Renal cortex interstitium (tissue), 11 donors: ENCODE measurements around the gene C5AR1. TPM values are rescaled to one million over a fixed set of nuclear protein-coding genes. Genes with fewer than 3 reads are reported as not detected.
A peak's percentile ranks its signal among the peaks of the same experiment; 100 is the strongest.
"Not testable (repeated sequence)": the region's sequence is repeated elsewhere in the genome, so short reads cannot be mapped to it uniquely, and the experiment has no call there.

Experiments
- DNase-seq, 11 donors: peaks; one replicate each; pipeline ENCODE4 v3.0.0-alpha.2; 2013; ENCODE audit warnings: low read depth in 9 of 11, low spot score in 4 of 11; ENCODE audit errors: extremely low read depth in 1 of 11
- polyA plus RNA-seq, 3 donors: library from polyadenylated mRNA; unstranded; fragments of 120-200 nt; gene quantifications; one replicate each; pipeline ENCODE4 v1.2.1, GENCODE V29; 2013; ENCODE audit not compliant: insufficient read length in 3 of 3

Gene C5AR1
- polyA plus RNA-seq, 3 donors: 3.4 to 10.6 (median 7.1) TPM

DNA sequence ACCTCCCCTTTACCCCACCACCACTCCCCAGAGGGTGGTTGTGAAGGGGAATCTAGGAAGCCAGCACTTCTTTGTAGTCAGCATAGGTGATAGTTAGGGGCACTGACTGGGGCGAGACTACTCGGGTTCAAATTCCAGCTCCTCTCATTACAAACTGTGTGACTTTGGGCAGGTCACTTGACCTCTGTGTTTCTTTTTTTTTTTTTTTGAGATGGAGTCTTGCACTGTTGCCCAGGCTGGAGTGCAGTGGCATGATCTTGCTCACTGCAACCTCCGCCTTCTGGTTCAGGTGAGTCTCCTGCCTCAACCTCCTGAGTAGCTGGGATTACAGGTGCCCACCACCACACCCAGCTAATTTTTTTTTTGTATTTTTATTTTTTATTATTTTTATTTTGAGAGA is 33.1 kb upstream of the C5AR1 start:
- DNase-seq: not testable (repeated sequence)

DNA sequence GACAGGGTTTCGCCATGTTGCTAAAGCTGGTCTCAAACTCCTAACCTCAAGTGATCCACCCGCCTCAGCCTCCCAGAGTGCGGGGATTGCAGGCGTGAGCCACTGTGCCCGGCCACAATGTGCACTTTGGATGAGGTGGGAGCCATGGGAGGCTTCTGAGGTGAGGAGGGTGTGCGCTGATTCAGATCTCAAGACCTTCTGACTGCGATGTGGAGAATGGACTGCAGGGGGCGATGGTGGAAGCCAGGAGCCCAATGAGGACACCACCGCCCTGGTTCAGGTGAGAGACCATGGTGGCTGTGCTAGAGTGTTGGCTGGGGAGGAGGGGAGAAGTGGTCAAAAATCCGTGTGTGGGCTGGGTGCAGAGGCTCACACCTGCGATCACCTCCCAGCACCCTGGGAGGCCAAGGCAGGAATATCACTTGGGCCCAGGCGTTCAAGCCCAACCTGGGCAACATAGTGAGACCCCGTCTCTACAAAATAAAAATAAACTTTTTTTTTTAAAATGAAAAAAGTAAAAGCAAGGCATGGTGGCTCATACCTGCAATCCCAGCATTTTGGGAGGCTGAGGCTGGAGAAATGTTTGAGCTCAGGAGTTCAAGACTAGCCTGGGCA is 29.4 kb upstream of the C5AR1 start:
- DNase-seq: no peak

DNA sequence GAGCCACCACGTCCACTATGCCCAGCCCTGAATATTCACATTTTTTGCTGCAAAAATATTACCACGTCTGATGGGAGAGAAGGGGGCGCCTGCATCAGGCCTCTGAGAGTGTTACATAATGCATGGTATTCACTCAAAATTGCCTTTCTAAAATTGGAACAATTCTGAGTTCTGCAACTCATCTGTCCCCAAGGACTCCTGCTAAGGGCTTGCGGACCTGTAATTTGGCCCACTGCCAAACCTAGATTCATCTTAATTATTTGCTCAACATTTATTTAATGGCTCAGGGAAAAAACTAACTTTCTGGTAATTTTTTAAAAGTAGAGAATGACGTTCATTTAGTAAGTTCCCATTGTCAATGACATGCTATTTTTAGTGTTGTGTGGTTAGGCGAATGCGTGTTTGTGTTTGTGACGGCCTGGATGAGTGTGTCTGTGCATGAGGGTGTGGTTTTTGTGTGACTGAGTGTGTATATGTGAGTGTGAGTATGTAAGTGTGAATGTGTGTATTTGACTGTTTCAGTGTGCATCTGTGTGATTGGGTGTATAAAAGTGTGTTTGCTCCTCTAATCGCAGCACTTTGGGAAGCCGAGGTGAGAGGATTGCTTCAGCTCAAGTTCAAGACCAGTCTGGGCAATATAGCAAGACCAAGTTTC is 26.1 kb upstream of the C5AR1 start:
- no peak for DNase-seq

DNA sequence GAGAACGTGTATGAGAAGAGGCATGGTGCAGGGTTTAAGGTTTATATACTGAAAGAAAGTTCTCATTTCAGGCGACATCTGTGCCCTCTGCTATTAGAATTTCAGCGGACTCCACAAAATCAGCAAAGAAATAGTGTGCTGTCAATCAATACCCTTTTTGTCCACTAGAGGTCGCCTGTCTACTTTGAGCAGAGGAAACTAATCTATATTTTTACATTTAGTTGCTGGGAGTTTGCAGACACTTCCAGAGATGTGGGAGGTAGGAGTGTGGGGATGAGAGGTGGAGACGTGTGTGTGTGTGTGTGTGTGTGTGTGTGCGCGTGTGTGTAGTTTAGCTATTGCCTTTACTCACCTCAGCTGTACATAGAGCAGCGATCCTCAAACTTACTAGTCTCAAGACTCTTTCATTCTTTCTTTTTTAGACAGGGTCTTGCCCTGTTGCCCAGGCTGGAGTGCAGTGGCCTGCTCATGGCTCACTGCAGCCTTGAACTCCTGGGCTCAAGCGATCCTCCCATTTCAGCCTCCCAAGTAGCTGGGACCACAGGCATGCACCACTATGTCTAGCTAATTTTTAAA is 25.2 kb upstream of the C5AR1 start:
- peak in 5 of 11 donors; percentile 44 to 66 (median 61) for DNase-seq

DNA sequence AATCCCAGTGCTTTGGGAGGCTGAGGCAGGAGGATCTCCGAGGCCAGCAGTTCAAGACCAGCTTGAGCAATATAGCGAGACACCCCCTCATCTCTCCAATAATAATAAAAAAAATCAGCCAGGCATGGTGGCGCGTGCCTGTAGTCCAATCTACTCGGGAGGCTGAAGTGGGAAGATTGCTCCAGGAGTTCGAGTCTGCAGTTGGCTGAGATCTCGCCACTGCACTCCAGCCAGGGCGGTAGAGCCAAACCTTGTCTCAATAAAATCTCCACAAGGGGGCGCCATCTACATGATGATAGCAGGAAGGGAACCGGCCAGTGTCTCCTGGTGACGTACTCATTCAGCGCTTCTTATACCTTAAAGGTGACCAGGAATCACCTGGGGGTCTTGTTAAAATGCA is 13.6 kb upstream of the C5AR1 start:
- DNase-seq: peak in 8 of 11 donors; percentile 47 to 80 (median 62)

DNA sequence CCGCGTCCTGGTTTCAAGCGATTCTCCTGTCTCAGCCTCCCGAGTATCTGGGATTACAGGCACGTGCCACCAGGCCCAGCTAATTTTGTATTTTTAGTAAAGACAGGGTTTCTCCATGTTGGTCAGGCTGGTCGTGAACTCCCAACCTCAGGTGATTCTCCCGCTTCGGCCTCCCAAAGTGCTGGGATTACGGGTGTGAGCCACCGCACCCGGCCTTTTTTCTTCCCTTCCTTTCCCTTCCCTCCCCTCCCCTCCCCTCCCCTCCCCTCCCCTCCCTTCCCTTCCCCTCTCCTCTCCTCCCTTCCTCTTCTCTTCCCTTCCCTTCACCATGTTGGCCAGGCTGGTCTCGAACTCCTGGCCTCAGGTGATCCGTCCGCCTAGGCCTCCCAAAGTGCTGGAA is 8.8 kb upstream of the C5AR1 start:
- not testable (repeated sequence) for DNase-seq

DNA sequence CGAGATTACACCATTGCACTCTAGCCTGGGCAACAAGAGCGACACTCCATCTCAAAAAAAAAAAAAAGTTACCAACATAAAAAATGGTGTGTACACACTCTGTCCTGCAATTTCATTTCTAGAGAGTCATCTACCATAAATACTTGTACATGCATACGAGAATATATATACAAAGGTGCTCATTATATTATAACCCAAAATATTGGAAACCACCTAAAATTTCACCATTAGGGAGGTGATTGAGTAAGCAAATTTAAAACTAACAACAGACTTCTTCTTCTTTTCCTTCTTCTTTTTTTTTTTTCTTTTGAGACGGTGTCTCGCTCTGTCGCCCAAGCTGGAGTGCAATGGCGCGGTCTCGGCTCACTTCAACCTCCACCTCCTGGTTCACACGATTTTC is 7.4 kb upstream of the C5AR1 start:
- no peak for DNase-seq

DNA sequence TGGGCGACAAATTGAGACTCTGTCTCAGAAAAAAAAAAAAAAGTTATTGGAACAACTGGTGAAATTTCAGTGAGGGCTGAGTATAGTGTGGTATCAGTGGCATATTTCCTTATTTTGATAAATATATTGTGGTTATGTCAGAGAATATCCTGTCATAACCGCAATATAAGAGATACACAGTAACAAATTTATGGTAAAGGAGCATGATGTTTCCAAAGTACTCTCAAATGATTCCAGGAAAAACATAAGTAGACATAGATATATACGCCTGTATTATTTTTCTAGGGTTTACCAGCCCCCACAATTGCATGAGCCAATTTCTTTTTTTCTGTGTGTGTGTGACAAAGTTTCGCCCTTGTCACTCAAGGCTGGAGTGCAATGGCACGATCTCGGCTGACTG is 5.7 kb upstream of the C5AR1 start:
- no peak for DNase-seq

DNA sequence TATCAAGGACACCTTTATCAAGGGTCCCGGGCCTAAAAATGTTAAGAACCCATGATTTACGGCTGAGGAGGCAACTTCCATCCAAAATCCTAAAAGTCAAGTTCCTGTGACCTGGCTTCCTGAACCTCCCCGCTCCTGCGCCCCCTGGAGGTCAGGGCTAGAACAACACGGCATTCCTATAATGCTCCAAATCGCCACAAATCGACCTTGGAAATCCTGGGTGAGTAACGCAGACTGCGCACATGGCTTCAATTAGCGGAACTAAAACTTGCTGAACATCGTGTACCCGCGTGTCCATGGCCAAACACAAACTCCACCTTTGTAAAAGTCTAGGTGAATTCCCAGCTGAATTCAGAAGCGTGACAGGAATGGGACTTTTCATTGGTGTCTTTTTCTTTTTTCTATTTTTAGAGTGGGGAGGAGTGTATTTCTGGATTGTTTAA is 4.3 kb upstream of the C5AR1 start:
- peak in 3 of 11 donors; percentile 17 to 49 (median 21) for DNase-seq

DNA sequence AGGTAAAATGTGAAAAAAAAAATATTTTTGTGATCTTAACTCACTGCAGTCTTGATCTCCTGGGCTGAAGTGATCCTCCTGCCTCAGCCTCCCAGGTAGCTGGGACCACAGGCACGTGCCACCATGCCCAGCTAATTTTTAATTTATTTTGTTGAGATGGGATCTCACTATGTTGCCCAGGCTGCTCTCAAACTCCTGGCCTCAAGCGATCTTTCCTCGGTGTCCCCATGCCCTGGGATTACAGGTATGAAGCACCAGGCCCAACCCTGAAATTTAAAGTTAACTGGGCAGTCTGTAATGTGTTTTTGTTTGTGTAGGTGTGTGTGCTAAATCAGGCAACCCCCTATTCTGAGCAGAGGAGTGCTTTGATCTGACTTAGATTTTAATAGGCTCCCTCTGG is 3.4 kb upstream of the C5AR1 start:
- DNase-seq: no peak

DNA sequence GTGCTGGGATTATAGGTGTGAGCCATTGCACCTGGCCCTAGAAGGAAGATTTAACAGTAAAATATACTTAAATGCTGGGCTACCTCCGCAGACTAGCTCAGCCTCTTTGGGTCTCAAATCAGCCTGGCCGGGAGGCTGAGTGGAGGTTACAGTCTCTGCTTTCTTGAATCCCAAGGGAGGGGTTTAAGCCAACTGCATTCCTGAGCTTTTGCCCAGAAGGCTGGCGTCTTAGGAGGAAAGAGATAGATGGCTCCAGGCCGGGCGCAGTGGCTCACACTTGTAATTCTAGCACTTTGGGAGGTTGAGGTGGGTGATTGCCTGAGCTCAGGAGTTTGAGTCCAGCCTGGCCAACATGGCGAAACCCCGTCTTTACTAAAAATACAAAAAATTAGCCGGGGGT is 623 bp upstream of the C5AR1 start:
- no peak for DNase-seq

DNA sequence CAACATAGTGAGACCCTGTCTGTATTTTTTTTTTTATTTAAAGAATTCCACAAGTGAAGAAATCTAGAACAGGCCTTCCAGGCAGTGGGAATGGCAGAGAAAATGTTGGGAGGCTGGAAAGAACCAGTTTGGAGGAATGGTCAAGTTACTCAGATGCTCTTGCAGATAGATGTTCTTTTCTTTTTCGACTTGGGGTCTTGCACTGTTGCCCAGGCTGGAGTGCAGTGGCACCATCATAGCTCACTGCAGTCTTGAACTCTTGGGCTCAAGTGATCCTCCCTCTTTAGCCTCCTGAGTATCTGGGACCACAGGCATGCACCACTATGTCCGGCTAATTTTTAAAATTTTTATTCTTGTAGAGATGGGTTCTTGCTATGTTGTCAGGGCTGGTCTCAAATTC is 662 bp downstream of the C5AR1 start:
- DNase-seq: no peak

DNA sequence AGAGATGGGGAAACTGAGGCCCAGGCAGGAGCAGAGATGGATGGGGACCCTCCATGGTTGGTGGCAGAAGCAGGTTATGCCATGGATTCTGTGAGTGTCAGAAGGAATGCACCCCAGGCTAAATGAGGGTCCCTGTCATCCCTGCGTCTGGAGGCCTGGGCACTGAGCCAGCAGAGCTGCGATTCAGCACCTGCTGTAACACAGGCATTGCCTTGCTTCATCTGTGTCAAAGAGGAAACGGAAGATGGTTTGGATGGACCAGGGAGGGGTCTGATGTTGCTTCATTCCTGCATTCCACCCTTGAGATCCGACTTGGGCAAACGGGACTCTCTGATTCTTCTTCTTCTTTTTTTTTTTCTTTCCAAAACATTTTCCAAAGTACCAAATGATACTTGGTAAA is 1.2 kb downstream of the C5AR1 start:
- no peak for DNase-seq

DNA sequence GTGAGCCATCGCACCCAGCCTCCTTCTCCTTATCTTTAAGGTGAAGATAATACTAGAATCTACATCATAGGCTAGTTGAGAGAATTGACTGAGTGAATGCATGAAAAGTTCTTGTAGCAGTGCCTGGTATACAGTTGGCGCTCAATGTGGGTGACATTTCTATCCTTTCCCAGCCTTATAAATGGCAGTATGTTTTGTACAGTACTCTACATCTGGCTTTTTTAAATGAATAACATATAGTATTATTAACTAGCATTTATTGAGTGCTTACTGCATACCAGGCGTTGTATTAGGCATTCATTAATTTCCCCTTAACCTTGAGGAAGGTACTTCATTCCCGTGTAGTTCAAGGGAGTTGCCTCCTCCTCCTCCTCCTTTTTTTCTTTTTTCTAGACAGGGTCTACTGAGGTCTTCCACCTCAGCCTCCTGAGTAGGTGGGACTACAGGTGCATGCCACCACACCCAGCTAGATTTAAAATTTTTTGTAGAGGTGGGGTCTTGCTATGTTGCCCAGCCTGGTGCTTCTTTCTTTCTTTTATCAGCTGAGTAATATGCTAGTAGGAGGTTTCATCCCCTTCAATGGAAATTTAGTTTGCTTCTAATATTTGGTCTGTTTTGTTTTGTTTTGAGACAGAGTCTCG is 2.8 kb downstream of the C5AR1 start:
- DNase-seq: no peak

DNA sequence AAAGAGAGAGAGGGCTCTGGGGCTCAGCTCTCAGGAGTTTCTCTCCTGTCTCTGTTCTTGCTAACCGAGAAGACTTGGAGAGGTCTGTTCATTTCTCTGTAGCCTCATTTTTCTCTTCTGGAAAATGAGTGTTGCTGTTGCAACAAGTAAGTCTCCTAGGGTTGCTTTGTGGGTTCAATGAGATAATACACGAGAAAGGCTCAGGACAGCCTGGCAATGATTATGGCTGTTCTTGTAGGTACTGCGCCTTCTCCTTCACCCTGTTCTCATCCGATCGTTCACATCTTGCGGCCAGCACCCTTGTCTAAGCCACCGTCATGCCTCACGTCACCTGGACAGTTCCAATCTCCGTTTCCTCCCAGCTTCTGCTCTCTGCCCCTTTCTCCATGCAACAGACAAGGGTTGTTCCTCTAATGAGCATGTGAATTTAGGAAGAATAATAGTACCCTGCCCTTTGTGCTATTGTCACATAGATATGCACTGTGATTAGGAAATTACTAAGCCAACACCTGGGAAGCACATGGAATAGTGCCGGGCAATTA is 4.2 kb downstream of the C5AR1 start:
- no peak for DNase-seq

DNA sequence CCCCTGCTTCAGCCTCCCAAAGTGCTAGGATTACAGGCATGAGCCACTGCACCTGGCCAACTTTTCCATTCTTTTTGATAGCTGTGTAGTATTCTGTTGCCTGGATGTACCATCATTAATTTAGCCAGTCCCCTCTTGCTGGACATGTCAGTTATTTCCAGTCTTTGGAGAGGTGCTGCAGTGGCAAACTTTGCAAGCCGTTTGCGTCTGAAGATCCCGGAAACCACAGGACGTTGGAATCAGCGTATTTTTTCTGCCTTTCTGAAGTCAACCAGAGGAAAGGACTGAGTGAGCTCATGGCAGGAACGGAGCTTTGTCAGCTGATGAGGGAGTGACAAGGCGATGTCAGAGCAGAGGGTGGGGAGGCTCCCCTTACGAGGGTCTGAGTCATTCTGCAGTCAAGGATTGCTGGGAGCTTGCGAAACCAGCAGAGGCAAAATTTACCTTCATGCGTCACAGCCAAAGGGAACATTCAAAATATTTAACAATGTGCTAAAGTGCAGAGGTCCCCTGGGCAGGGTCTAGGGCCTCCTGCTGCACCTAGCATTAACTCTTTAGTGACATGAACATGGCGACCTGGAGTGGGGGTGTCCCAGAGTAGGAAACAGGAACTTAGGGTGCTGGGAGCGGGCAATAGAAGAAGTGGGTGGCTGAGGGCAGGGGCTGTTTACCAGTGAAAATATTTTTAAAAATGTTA is 5.6 kb downstream of the C5AR1 start:
- DNase-seq: no peak

DNA sequence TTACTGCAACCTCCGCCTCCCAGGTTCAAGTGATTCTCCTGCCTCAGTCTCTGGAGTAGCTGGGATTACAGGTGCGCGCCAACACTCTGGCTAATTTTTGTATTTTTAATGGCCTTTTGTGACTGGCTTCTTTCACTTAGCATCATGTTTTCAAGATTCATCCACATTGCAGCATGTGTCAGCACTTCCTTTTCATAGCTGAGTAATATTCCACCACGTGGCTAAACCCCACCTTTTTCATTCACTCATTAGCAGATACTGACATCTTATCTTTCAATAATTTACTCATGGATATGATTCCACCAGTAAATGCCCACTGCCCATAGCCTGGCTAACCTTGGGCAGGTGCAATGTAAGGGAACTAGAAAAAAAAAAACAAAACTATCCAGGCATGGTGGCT is 6.9 kb downstream of the C5AR1 start:
- DNase-seq: no peak

DNA sequence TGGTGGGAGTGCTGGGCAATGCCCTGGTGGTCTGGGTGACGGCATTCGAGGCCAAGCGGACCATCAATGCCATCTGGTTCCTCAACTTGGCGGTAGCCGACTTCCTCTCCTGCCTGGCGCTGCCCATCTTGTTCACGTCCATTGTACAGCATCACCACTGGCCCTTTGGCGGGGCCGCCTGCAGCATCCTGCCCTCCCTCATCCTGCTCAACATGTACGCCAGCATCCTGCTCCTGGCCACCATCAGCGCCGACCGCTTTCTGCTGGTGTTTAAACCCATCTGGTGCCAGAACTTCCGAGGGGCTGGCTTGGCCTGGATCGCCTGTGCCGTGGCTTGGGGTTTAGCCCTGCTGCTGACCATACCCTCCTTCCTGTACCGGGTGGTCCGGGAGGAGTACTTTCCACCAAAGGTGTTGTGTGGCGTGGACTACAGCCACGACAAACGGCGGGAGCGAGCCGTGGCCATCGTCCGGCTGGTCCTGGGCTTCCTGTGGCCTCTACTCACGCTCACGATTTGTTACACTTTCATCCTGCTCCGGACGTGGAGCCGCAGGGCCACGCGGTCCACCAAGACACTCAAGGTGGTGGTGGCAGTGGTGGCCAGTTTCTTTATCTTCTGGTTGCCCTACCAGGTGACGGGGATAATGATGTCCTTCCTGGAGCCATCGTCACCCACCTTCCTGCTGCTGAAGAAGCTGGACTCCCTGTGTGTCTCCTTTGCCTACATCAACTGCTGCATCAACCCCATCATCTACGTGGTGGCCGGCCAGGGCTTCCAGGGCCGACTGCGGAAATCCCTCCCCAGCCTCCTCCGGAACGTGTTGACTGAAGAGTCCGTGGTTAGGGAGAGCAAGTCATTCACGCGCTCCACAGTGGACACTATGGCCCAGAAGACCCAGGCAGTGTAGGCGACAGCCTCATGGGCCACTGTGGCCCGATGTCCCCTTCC is 10.5 kb downstream of the C5AR1 start:
- no peak for DNase-seq
